Upper lobe of left lung (tissue), 6 donors: ENCODE data around the gene KIAA1217. TPM values are rescaled to one million over a fixed set of nuclear protein-coding genes. Genes with fewer than 3 reads are reported as not detected.
A peak's percentile ranks its signal among the peaks of the same experiment; 100 is the strongest.
"Not testable (repeated sequence)": the region's sequence is repeated elsewhere in the genome, so short reads cannot be mapped to it uniquely, and the experiment has no call there.

ENCODE experiments used
- ATAC-seq, 2 donors: fragments of 200-7000 bp; cut with Tn5 transposase; one replicate each; pipeline ENCODE4 v1.9.1; 2022; ENCODE audit warnings: mild to moderate bottlenecking in 2 of 2, moderate library complexity in 2 of 2; ENCODE audit not compliant: low FRiP score in 2 of 2
- DNase-seq, 2 donors: peaks; one replicate each; pipeline ENCODE4 v3.0.0-alpha.2; 2019 to 2020
- H3K27ac ChIP-seq, 4 donors: fragments of 200-600 bp; sonication (generic); one replicate each; pipeline ENCODE4 v1.5.1; 2016 to 2019
- H3K27me3 ChIP-seq, 4 donors: fragments of 200-600 bp; sonication (generic); one replicate each; pipeline ENCODE4 v1.5.1; 2017 to 2019
- H3K36me3 ChIP-seq, 4 donors: fragments of 200-600 bp; sonication (generic); one replicate each; pipeline ENCODE4 v1.5.1; 2016 to 2019
- H3K4me1 ChIP-seq, 4 donors: fragments of 200-600 bp; sonication (generic); one replicate each; pipeline ENCODE4 v1.5.1; 2018 to 2019
- H3K4me3 ChIP-seq, 4 donors: fragments of 200-600 bp; sonication (generic); one replicate each; pipeline ENCODE4 v1.5.1; 2017 to 2019; ENCODE audit warnings: mild to moderate bottlenecking in 2 of 4, moderate library complexity in 1 of 4
- H3K9me3 ChIP-seq, 4 donors: fragments of 200-600 bp; sonication (generic); one replicate each; pipeline ENCODE4 v1.5.1; 2018 to 2019
- CTCF ChIP-seq, 6 experiments: fragments of 450-650 bp in 4 of 6; fragments of 200-600 bp in 2 of 6; sonication (generic) in 2 of 6; IDR thresholded peaks; one replicate each; pipeline ENCODE4 v1.5.1; 2016 to 2019; ENCODE audit warnings: antibody characterized with exemption in 6 of 6
- EP300 ChIP-seq, 4 donors: sonication (generic); formaldehyde crosslinking; IDR thresholded peaks; one replicate each; pipeline ENCODE4 v1.5.1; 2017; ENCODE audit warnings: antibody characterized with exemption in 4 of 4, control low read depth in 2 of 4
- POLR2A ChIP-seq, 4 donors: fragments of 450-650 bp; IDR thresholded peaks; one replicate each; pipeline ENCODE4 v1.5.1; 2016 to 2017; ENCODE audit warnings: antibody characterized with exemption in 4 of 4, mild to moderate bottlenecking in 2 of 4
- POLR2AphosphoS5 ChIP-seq, 2 donors: sonication (generic); formaldehyde crosslinking; IDR thresholded peaks; one replicate each; pipeline ENCODE4 v1.5.1; 2017; ENCODE audit warnings: antibody characterized with exemption in 2 of 2
- WGBS, 2 donors: methylation state at CpG; one replicate each; pipeline ENCODE4 v1.1.5; 2017 to 2018; 5-methylcytosine and 5-hydroxymethylcytosine counted together
- total RNA-seq, 6 donors: library from RNA; depleted of rRNA in 4 of 6; stranded (reverse); fragments of >200 nt in 4 of 6; gene quantifications; one replicate each; pipeline versions ENCODE4 v1.1.0 to v1.2.1, GENCODE V29; 2016 to 2021
- donor health status: DM: no; HTN: no; CAD: no; lungs with moderate emphysema.
- donor health status: DM: no; HTN: yes; CAD: no; lungs with severe emphysema.

KIAA1217 gene
- total RNA-seq, 6 donors from 2014 or later: 18.4 to 109 (median 41.0) TPM

DNA sequence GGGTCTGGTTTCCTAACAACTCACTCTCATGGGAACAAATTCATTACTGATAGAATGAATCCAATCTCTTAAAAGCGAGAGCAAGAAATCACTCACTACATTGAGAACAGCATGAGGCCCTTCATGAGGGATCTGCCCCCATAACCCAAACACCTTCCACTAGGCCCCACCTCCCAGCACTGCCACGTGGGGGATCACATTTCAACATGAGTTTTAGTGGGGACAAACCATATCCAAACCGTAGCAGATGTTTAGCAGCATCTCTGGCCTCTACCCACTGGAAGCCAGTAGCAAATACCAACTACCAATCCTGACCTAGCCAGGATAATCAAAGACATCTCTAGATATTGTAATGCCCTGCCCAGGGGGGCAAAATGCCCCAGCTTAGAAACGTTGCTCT, 270.9 kb downstream of the KIAA1217 start:
- H3K4me1 ChIP-seq: peaks cover 0 to 37% (median 18%) of the 10 kb centered on the region in 4 donors
- WGBS, 2 donors: 65 to 72% methylated on average over 3 to 4 of the region's 4 CpGs
- H3K36me3 ChIP-seq: peaks cover 0 to 4% (median 0%) of the 10 kb centered on the region in 4 donors
- ATAC-seq (no peak), DNase-seq (no peak)
- no peak overlapping the region for H3K4me3 ChIP-seq
- no peak overlapping the region for H3K27ac ChIP-seq
- TF ChIP-seq POLR2AphosphoS5 (IDR thresholded peaks at IDR 0.05) (no peak), CTCF (IDR thresholded peaks at IDR 0.05) (no peak), POLR2A (IDR thresholded peaks at IDR 0.05) (no peak), EP300 (IDR thresholded peaks at IDR 0.05) (no peak)
- no peaks in the 10 kb centered on the region for H3K9me3 ChIP-seq
- H3K27me3 ChIP-seq: no peaks in the 10 kb centered on the region

DNA sequence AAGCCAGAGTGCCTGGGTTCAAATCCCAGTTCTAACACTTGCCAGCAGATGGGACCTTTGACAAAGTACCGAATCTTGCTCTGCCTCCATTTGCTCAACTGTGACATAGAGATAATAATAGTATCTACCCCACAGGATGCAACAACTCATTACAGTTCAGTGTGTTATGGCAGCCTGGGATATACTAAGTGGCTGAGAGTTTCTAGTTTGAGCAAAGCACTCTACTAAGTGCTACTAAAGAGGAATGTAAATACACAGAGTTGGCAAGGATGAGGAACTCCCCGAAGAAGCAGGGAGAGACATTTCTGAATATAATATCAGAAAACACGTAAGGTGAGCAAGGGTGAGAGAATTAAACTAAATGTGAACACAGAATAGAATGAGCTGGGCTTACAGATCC, 271.5 kb downstream of the KIAA1217 start:
- Histone ChIP-seq H3K36me3 (peaks cover 0 to 2% (median 0%) of the 10 kb centered on the region in 4 donors), H3K4me3 (no peak overlapping the region), H3K4me1 (peaks cover 0 to 37% (median 19%) of the 10 kb centered on the region in 4 donors), H3K27ac (peak overlapping the region in 1 of 4 donors; percentile 8), H3K9me3 (no peaks in the 10 kb centered on the region), H3K27me3 (no peaks in the 10 kb centered on the region)
- TF ChIP-seq CTCF (IDR thresholded peaks at IDR 0.05) (no peak), POLR2A (IDR thresholded peaks at IDR 0.05) (no peak), EP300 (IDR thresholded peaks at IDR 0.05) (peak in 1 of 4 donors; percentile 40), POLR2AphosphoS5 (IDR thresholded peaks at IDR 0.05) (no peak)
- DNase-seq (no peak), ATAC-seq (peak in 1 of 2 donors; percentile 35)
- WGBS, 2 donors: 62 to 80% methylated on average over 3 of the region's 3 CpGs

DNA sequence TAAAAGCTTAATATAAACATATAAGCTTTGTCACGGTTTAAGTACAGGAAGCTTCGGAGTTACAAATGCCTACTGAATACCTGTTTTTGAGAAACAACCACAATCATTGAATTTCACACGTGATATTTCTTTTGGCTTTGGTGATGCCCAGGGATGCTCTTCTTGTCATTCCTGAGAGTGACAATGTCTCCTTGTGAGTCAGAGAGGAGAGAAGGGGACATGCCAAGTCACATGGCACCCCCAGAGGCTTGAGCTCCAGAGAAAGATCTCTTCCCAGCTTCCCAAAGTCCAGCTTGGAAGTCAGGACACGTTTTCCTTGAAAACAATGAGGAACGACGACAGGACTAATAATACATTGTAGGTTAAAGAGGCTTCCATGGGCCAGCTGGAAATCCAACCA, 272.3 kb downstream of the KIAA1217 start:
- no peak overlapping the region for H3K27ac ChIP-seq
- no peak overlapping the region for H3K4me3 ChIP-seq
- no peak for DNase-seq
- WGBS, 2 donors: 79 to 80% methylated on average over 6 of the region's 6 CpGs
- ATAC-seq: no peak
- H3K27me3 ChIP-seq: no peaks in the 10 kb centered on the region
- TF ChIP-seq POLR2AphosphoS5 (IDR thresholded peaks at IDR 0.05): no peak
- no peak for TF ChIP-seq POLR2A (IDR thresholded peaks at IDR 0.05)
- TF ChIP-seq CTCF (IDR thresholded peaks at IDR 0.05): no peak
- TF ChIP-seq EP300 (IDR thresholded peaks at IDR 0.05): no peak
- no peaks in the 10 kb centered on the region for H3K36me3 ChIP-seq
- H3K4me1 ChIP-seq: peaks cover 0 to 37% (median 19%) of the 10 kb centered on the region in 4 donors
- H3K9me3 ChIP-seq: no peaks in the 10 kb centered on the region

- H3K27ac ChIP-seq: peak overlapping the region in 1 of 4 donors; percentile 66
- DNase-seq, ATAC-seq: not testable (repeated sequence)
These were observed 273.8 kb downstream of the KIAA1217 start for GRCh38 chr10:24482713-24483112.

GRCh38 chr10:24483701-24484100, 274.8 kb downstream of the KIAA1217 start:
- 31 to 63% methylated on average over 3 of the region's 3 CpGs for WGBS, 2 donors
- no peak overlapping the region for H3K4me3 ChIP-seq
- peak overlapping the region in 3 of 4 donors; percentile 49 to 66 (median 64) for H3K27ac ChIP-seq
- H3K4me1 ChIP-seq: peaks cover 0 to 28% (median 19%) of the 10 kb centered on the region in 4 donors
- no peaks in the 10 kb centered on the region for H3K36me3 ChIP-seq
- DNase-seq: peak in 1 of 2 donors; percentile 87
- ATAC-seq: peak; percentile 77 to 92
- no peaks in the 10 kb centered on the region for H3K9me3 ChIP-seq
- H3K27me3 ChIP-seq: no peaks in the 10 kb centered on the region
- TF ChIP-seq EP300 (IDR thresholded peaks at IDR 0.05) (peak in 2 of 4 donors; percentile 24 to 40), POLR2A (IDR thresholded peaks at IDR 0.05) (no peak), CTCF (IDR thresholded peaks at IDR 0.05) (no peak), POLR2AphosphoS5 (IDR thresholded peaks at IDR 0.05) (peak in 1 of 2 donors; percentile 47)

More at GRCh38 chr10:24482713-24483112, 273.8 kb downstream of the KIAA1217 start:
- not testable (repeated sequence) for H3K27me3 ChIP-seq, H3K36me3 ChIP-seq, H3K9me3 ChIP-seq, H3K4me3 ChIP-seq
- peaks cover 0 to 37% (median 19%) of the 10 kb centered on the region in 4 donors for H3K4me1 ChIP-seq
